GM15510 (cell line): ENCODE results near the gene IL4I1.

Experiments
- POLR2A ChIP-seq: IDR thresholded peaks from 3 replicates; pipeline ENCODE4 v1.6.1; 2011; ENCODE audit warnings: borderline replicate concordance; ENCODE audit not compliant: insufficient read length; ENCODE audit errors: extremely low read depth

The IL4I1 gene

GRCh38 chr19:49911381-49912145, 14.9 kb upstream of the IL4I1 start:
- TF ChIP-seq POLR2A, result no peak

GRCh38 chr19:49910179-49910578, 13.5 kb upstream of the IL4I1 start:
- no peak for TF ChIP-seq POLR2A

- TF ChIP-seq POLR2A, result no peak
Observed at GRCh38 chr19:49908480-49909420, 12.1 kb upstream of the IL4I1 start.

- peak; percentile 15 for TF ChIP-seq POLR2A
Observed at GRCh38 chr19:49907745-49908446, 11.2 kb upstream of the IL4I1 start.

- peak; percentile 17 for TF ChIP-seq POLR2A
Observed at GRCh38 chr19:49906879-49907564, 10.3 kb upstream of the IL4I1 start.

- no peak for TF ChIP-seq POLR2A
Observed at GRCh38 chr19:49904136-49904535, 7.4 kb upstream of the IL4I1 start.

GRCh38 chr19:49895566-49896297, 955 bp downstream of the IL4I1 start:
- TF ChIP-seq POLR2A, result peak; percentile 6

- peak; percentile 29 for TF ChIP-seq POLR2A
Observed at GRCh38 chr19:49894879-49895565, 1.7 kb downstream of the IL4I1 start.

GRCh38 chr19:49894011-49894664, 2.5 kb downstream of the IL4I1 start:
- TF ChIP-seq POLR2A, result no peak

- TF ChIP-seq POLR2A, result no peak
Observed at GRCh38 chr19:49892716-49893115, 4.0 kb downstream of the IL4I1 start.

- no peak for TF ChIP-seq POLR2A
Observed at GRCh38 chr19:49891393-49891792, 5.3 kb downstream of the IL4I1 start.

GRCh38 chr19:49890349-49891311, 6.1 kb downstream of the IL4I1 start:
- TF ChIP-seq POLR2A, result peak; percentile 52

GRCh38 chr19:49889687-49890348, 6.9 kb downstream of the IL4I1 start:
- TF ChIP-seq POLR2A, result no peak
